HG02623 (cell line): ENCODE results near the gene TMEM240.

ENCODE experiments used
- ATAC-seq: cut with Tn5 transposase; IDR thresholded peaks from one replicate; pipeline ENCODE4 v1.9.1; 2021; ENCODE audit warnings: moderate library complexity; ENCODE audit not compliant: unreplicated experiment

The TMEM240 gene

DNA sequence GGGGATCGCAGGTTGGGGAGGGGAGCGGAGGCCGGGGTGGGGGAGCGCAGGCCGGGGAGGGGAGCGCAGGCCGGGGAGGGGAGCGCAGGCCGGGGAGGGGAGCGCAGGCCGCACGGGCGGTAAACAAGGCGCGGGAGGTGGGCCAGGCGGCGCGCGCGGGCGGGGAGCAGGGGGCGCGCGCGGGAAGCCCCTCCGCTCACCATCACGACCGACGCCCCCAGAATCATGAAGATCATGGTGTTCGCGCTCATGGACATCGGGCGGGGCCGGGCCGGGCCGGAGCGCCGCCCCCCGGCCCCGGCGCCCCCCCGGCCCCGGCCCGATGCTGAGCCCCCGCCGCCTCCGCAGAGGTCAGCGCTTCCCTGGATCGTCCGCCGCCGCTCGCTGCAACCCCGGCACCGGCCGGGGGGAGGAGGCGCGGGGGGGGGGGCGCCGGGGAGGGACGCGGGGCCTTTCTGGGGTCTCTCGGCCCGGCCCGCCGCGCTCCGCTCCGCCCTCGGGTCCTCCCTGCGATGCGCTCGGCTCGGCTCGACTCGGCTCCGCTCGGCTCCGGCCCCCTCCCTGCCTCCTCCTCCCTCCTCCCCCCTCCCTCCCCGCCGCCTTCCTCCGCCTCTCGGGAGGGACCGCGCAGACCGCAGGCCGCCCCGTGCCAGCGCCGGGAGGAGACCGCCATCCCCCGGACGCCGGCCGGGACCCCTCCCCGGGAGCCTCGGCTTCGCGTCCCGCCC, at the start of gene TMEM240:
Gene TMEM240, minus strand, starts transcription at position 535 of the 728 bp plus-strand sequence. Its CDS starts 278 bp downstream, at position 257.
- no peak for ATAC-seq

DNA sequence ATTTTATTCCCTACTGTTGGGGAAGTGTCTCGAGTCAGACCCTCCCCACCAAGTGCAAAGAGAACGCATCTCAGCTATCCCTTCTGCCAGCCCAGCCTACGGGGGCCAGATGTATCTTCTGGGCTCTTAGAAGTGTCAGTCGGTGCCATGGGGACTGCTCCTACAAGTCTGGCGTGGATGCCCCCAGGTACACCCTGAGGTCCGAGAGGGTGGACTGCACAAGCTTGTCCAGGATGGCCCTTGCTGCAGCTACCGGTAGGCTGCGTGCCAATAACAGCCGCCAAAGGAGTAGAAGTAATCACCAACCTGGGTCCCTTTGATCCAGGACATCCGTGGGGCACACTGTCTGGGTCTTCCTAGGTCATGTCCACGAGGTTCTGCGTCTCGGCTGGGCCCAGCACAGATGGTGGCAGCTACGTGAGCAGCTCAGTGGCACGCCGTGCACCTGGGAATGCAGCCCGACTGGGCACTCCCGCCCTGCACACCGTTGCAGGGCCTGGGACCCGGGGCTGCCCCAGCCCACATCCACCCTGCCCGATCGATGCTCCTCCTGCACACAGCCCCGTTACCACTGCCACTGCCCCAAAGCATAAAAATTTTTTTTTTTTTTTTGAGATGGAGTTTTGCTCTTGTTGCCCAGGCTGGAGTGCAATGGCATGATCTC, 43.1 kb upstream of the TMEM240 start:
- ATAC-seq = no peak

DNA sequence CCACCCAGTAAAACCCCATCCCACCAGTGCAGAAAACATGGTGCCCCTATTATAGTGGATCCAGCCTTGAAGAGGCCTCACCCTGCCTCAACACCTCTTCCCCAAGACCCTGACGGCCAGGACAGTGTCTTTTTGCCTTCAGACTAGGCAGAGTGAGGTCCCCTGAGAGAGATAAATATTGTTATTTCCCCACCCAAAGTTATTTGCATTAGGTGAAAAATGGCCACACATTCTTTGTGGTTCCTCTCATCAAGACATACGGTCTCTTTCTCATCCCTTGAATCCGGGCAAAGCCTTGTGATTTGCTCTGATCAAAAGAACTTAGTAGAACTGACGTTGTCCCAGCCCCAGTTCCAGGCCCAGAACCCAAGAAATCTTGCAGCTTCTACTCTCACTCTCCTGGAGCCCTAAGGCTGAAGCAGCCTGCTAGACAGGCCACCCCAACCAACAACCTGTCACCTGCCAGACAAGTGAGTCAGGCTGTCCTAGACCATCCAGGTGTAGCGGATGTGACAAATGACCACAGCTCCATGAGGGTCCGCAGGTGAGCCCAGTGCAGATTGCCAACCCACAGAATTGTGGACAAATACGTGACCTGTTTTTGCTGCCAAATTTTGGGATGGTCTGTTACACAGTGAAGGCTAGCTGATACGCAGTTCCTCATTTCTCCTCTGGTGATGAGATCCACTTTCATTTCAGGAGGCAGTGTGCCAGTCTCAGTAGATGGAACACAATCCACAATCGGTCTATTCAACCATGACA, 42.3 kb upstream of the TMEM240 start:
- ATAC-seq = no peak

DNA sequence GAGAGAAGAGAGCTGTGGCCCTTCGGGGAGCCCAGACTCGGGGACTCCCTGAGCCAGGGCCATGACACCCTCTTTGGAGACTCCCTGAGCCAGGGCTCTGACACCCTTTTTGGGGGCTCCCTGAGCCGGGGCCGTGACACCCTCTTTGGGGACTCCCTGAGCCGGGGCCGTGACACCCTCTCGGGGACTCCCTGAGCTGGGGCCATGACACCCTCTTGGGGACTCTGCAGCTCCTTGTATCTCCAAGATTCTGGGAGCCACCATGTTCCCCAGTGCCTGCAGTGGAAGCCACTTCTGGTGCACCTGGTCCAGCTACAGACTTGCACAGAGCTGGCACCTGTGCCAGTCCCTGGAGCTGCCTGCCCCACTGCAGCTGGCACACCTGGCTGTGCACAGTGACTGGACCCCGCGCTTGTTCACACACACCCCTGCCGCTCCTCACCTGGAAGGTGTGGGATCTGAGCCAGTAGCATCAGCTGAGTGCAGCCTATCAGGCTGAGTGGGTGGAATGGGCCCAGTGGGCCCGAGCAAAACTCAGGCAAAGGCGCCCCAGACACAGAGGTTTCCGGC, 38.0 kb upstream of the TMEM240 start:
- ATAC-seq = no peak

DNA sequence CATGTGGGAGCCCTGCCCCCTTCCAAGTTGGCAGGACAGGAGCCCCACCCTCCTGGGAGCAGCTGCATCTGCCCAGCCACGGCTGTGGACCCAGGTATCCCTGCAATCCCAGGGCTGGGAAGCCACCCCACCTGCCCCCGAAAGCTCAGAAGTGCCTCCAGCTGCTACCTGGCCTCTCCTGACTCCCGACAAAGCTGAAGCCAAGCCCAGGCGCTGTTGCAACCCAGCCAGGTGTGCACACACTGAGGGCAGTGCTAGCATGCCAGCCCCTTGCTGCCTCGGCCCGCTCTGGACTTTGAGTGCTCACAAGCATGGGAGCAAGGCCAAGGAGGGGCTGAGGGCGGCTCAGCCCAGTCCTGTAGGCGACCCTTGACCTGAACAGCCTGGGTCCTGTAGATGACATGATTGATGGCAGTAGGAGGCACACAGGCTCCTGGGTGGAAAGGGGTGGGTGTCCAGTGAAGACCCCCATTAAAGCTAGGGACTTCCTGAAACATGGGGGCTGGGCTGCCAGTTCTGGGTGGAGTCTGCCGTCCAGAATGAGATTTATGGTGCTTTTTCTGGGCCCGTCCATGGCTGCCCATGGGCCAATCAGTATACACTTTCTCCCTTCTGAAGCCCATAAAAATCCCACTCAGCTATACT, 37.1 kb upstream of the TMEM240 start:
- ATAC-seq = no peak

DNA sequence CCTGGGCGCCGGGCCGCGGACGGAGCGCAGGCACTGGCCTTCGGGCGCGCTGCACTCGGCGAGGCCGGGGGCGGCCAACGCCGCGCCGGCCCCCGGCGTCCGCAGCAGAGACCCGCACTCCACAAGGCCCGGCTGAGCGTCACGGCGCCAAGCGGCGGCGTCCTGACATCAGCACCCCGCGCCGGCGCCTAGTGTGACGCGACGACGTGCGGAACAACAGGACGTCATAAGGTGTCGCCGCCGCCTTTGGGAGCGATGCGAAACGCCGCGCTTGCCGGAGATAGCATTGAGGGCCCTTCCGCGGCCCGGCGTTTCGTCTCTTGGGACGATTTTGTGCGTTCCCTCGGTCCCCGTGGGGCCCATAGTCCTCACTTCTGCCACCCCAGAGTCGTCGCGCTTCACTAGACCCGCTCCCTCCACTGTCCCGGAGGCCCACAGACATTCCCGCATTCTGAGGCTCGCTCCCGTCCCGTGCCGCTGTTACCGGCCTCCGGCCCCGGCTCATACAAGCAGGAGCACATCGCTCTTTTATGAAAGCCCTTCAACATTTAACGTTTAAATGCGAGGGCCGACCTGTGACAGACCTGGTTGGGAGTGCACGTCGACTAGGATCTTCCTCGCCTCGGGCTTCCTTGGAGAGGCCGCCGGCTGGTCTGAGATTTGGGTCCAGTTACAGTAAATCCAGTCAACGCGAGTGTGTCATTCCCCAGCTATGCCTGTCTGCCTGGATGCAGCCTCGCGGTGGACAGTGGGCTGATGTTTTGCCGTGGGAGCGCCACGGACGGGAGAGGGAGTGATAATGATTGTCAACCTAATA, 34.5 kb upstream of the TMEM240 start, which contains the start of gene SSU72:
Gene SSU72, minus strand, starts transcription at position 143 of the 817 bp plus-strand sequence. CDS start 306 bp downstream, outside the sequence.
- ATAC-seq = peak; percentile 83

DNA sequence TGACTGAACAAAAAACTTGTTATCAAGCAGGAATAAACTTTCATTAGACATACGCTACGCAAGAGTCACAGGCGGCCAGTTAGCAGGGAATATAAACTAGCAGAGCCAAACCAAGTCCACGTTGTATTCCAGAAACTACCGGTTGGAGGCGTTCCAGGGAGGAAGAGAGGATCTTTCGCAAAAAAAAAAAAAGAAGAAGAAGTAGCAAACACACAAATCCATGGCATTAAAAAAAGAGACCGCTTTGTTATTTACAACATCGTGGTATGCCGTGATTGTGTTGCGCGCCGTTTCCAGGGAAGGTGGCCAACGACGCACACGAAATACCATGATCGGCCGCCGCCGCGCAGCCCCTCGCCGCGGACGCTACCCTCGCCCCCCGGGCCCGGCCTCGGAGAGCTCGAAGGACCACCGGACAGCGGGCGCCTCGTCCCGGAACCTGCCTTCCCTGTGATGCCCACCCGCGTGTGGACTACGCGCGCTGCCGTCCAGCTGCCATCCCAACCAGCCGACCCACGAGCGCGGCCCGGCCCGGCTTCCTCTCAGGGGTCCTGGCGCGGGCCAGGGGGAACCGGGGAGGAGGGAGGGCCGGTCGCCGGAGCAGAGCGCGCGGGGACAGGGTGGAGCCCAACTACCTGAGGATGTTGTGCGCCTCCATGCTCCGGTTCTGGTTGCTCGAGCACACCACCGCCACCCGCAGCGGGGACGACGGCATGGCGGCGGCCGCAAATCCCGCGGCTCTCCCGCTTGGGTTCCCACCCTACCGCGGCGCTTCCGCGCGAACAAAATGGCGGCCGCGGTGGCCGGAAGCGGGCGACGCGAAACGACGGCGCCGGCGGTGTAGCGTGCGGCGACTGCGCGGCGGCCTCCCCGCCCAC, 33.7 kb upstream of the TMEM240 start:
- ATAC-seq = peak; percentile 58

DNA sequence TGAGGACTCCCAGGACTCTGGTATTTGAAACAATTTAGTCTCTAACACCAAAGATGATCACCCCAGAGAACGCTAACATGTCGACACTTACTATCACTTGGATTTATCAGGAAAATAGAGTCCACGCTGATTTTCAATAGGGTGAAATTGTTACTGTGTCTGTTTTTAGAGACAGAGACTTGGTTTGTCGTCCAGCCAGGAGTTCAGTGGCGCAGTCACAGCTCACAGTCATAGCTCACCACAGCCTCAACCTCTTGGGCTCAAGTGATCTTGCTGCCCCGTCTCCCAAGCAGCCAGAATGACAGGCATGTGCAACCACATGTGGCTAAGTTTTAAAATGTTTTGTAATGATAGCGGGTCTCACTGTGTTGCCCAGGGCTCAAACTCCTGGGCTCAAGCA, 28.9 kb upstream of the TMEM240 start:
- ATAC-seq = no peak

DNA sequence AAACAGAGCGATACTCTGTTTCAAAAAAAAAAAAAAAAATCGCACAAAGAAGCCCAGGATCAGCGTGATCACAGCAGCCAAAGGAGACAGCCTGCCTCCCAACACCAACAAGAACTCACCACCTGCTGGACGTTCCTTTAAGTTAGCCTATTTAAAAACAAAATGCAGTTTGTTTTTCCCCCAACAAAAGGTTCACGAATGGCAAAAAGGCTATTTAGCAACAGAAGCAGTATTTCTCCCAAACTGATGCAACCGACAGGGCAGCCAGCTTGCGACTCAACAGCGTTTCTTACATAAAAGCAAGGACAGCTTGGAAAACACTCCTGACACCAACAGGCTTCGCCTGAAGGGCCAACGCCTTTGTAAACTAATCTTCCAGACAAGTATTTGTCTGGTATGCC, 27.5 kb upstream of the TMEM240 start:
- ATAC-seq = no peak

DNA sequence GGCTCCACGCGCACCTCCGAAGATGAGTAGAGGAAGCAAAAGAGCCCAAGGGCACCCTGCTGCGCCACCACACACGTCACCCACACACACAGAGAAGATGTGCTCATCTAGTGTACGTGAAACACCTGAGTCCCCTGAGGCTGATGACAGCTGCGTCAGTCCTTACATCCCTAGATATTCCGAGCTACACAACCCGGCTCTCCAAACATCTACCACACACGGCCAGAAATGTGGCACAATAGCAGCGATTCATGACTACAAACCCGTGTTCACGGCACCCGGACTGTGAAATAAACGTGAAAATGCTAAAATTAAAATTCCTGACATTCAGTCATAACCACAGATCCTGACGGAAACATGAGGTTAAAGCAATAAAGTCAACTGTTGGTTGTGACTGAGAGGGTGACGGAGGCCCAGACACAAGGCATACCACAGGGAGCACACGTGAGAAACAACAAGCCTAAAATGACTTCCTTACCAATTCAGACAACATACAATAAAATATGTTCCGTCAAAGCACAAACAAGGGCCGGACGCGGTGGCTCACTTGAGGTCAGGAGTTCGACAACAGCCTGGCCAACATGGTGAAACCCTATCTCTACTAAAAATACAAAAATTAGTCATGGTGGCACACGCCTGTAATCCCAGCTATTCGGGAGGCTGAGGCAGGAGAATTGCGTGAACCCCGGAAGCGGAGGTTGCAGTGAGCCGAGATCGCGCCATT, 26.9 kb upstream of the TMEM240 start:
- ATAC-seq = no peak

DNA sequence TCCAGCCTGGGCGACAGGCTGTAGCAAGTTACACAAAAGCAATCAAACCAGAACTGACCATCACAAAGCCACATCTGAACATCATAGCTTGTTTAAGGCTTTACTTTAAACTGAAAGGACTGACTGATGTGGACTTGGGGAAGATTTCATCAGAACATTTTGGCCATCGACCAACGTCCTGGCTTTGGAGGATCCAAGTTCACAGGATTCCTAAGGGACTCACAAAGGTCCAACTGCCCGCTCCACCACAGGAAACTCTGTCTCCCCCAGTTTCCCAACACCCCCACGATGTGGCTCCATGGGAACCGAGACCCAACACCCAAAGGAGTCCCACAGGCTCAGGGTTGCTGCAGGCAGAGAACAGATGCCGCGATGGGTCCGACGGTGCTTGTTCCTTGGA, 24.9 kb upstream of the TMEM240 start:
- no peak for ATAC-seq

DNA sequence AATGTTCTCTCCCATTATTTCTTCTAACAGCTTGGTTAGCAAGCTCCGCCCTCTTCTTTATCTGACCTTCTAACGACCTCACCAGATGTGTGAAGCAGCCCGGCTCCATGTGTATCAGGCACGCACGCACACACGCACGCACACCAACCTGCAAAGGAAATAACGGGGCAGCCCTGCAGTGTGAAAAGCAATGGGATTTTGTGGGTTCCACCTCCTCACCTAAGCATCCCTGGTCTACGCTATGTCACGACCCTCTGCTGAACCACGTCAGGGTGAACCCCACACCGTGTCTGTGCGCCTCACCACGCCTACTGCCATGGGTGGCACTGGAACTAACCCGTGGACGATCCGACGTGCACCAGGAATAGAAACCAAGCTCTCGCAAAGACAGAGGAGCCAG, 23.8 kb upstream of the TMEM240 start:
- no peak for ATAC-seq

DNA sequence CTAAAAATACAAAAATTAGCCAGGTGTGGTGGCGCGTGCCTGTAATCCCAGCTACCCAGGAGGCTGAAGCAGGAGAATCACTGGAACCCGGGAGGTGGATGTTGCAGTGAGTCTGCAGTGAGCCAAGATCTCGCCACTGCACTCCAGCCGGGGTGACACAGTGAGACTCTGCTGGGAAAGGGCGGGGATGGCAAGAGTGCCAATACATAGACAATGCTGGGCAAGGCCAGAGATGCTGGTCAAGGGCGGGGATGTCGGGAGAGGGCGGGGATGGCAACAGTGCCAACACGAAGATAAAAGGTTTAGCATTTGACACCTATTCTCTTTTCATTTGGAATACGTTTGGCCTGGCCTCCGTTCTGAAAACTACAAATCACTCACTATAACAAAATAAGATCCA, 23.3 kb upstream of the TMEM240 start:
- no peak for ATAC-seq

DNA sequence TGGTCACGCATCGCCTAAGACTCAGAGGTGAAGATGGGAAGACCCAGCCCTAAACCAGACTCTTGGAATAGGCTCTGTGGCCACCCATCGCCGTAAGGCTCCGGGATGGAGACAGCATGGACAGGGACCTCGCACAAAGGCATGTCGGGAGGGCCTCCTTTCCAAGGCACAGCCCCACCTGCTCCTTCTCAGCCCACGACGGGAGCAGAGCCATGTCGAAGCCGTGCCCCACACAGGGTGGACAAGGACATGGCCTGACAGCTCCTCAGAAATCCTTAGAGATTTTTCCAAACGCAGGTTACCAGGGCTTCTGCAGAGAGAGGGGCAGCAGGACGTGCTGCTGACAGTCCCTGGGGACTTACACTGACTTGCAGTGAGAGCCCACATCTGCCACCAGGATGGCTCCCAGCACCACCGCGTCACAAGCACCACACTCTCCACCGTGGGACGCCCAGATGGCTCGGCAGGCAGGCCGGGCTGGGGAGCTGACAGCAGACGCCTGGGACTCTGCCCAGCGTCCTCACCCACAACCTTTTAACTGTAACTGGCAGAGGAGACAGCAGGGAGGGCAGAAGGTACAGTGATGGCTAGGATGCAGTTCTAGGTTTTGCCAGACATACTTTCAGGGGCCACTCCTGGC, 22.3 kb upstream of the TMEM240 start:
- no peak for ATAC-seq

DNA sequence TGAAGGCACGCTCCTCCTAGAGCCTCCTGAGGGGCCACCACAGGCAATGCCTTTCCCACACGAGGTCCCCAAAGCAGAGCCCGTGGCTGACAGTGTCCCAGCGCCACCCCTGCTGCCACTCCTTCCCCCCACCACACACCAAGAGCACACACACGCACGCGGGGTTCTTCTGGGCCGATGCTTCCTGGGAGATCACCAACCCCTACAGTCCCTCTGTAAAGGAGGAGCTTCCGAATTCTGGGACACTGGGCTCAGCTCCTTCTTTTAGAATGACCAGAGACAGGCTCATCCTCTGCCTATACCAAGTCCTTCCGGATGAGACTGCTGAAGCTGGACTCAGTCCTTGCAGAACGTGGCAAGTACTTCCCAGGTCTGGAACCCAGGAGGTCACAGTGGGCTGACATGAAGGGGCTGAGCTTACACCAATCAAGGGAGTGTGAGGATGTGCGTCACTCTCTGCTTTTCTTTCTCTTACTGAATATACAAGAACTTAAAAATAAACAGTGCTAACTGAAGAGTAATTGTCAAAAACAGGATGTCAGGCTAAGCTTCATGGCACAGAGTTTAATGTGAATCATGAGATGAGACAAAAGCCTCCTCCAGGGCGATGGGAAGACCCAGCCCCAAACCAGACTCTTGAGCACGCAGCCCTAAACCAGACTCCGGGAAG, 21.5 kb upstream of the TMEM240 start:
- no peak for ATAC-seq

DNA sequence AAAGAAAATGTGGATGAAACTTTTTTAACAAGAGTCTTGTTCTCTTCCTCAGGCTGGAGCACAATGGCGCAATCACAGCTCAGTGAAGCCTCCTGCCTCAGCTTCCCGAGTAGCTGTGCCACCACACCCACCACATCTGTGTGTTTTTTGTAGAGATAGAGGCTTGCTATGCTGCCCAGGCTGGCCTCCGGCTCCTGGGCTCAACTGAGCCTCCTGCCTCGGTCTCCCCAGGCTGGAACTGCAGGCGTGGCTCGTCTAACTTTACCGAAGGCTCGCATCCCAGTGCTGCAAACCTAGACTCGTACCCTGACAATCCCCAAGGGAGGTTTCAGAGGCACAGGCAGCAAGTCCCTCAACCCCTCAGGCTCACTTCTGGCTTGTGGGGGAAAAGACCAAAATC, 19.8 kb upstream of the TMEM240 start:
- ATAC-seq = no peak

DNA sequence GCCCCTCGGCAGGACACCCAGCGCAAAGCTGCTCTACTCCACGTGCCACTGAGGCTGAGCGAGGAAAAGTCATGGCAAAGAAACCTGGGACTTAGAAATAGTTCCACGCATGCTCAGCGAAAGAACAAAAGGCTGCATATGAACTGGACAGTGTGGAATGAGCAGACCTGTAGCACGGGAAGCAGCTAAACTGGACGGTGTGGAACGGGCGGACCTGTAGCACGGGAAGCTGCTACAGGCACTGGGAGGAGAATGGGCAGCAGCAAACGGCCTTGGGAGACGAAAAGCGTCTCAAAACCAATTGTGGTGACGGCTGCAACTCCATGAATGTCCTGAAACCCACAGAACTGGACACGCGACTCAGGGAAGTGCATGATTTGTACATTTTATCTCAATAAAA, 18.6 kb upstream of the TMEM240 start:
- ATAC-seq = no peak
